HL-60 (cell line): Measurements from ENCODE around the gene DYNC1H1.

Source experiments
- CTCF ChIP-seq: IDR thresholded peaks from one replicate; pipeline ENCODE4 v1.5.1; 2011; ENCODE audit warnings: low read length, control low read depth, inconsistent platforms; ENCODE audit not compliant: insufficient read depth
- POLR2AphosphoS5 ChIP-seq: IDR thresholded peaks from 2 replicates; pipeline ENCODE4 v1.6.1; 2012; ENCODE audit warnings: low read depth

GRCh38 chr14:102063109-102063807 lies 98.9 kb downstream of the DYNC1H1 start:
- TF ChIP-seq CTCF = peak; percentile 29
- no peak for TF ChIP-seq POLR2AphosphoS5
